Endothelial cell of umbilical vein (primary cell): Measurements from ENCODE around the gene ZNF396. TPM values are rescaled to one million over a fixed set of nuclear protein-coding genes. Genes with fewer than 3 reads are reported as not detected.

Experiments used
- BruUV-seq: library from RNA; stranded (reverse); fragments of 400-500 nt; replicated peaks from 2 replicates; lab custom pipeline; 2021; lab: Mats Ljungman, UMichigan
- CTCF ChIA-PET: fragments of 300-600, 350-600 bp; sonication (Branson Sonifier 250); formaldehyde crosslinking; loops from one replicate; lab custom pipeline; 2021; ENCODE audit warnings: antibody characterized with exemption, inconsistent platforms; lab: Charles Lee
- POLR2A ChIA-PET: fragments of 300-600, 350-600 bp; sonication (Branson Sonifier 250); formaldehyde crosslinking; loops from one replicate; lab custom pipeline; 2021; ENCODE audit warnings: antibody characterized with exemption, inconsistent platforms; lab: Charles Lee
- DNase-seq: peaks from one replicate; pipeline ENCODE4 v3.0.0-alpha.2; 2011; ENCODE audit warnings: low read depth, low spot score
- FAIRE-seq: peaks from 2 replicates; lab custom pipeline; 2011; peaks lifted over from hg19 to GRCh38; lab: Jason Lieb, UNC
- H2AFZ ChIP-seq: 2 replicates; pipeline ENCODE4 v1.6.0; 2012; ENCODE audit warnings: low read depth, low read length, control low read depth, inconsistent platforms
- H3K27ac ChIP-seq: 2 replicates; pipeline ENCODE4 v1.5.1; 2011; ENCODE audit warnings: low read depth, mild to moderate bottlenecking, control low read depth, low read length, moderate library complexity; ENCODE audit not compliant: insufficient read depth
- H3K27me3 ChIP-seq, 2 experiments: 2 replicates each; pipeline versions ENCODE4 v1.6.0 to v1.6.1; 2011; ENCODE audit warnings: low read length in 2 of 2, mixed read lengths in 1 of 2; ENCODE audit not compliant: control insufficient read depth in 2 of 2, insufficient read depth in 2 of 2
- H3K36me3 ChIP-seq, 2 experiments: 2 replicates in 1 of 2; 3 replicates in 1 of 2; pipeline ENCODE4 v1.5.1; 2011; ENCODE audit warnings: low read length in 2 of 2, mild to moderate bottlenecking in 1 of 2, moderate library complexity in 1 of 2; ENCODE audit not compliant: control insufficient read depth in 2 of 2, insufficient read depth in 2 of 2; ENCODE audit errors: extremely low read depth in 1 of 2
- H3K4me1 ChIP-seq: 3 replicates; pipeline ENCODE4 v1.5.1; 2011; ENCODE audit warnings: mild to moderate bottlenecking, low read length; ENCODE audit not compliant: control insufficient read depth, insufficient read depth; ENCODE audit errors: extremely low read depth
- H3K4me2 ChIP-seq: 2 replicates; pipeline ENCODE4 v1.6.1; 2011; ENCODE audit warnings: low read length, control low read depth, mixed read lengths; ENCODE audit not compliant: insufficient read depth
- H3K4me3 ChIP-seq, 3 experiments: fragments of 200-600 bp in 1 of 3; sonication (generic), shearing (Covaris generic) in 1 of 3; replicated peaks in 1 of 3; 2 replicates each; pipeline ENCODE4 v1.5.1; 2011 to 2016; ENCODE audit warnings: control low read depth in 3 of 3, low read length in 3 of 3, mild to moderate bottlenecking in 2 of 3, inconsistent platforms in 1 of 3, low read depth in 1 of 3, moderate library complexity in 1 of 3; ENCODE audit not compliant: insufficient read depth in 1 of 3
- H3K79me2 ChIP-seq: 2 replicates; pipeline ENCODE4 v1.6.0; 2012; ENCODE audit warnings: low read length, inconsistent platforms; ENCODE audit not compliant: control insufficient read depth, insufficient read depth
- H3K9ac ChIP-seq: replicated peaks from 2 replicates; pipeline ENCODE3; 2011; ENCODE audit warnings: low read length, control low read depth; ENCODE audit not compliant: insufficient read depth; ENCODE audit errors: extremely low read depth
- H3K9me1 ChIP-seq: replicated peaks from 3 replicates; pipeline ENCODE4 v1.6.0; 2011; ENCODE audit warnings: mild to moderate bottlenecking, low read length; ENCODE audit not compliant: control insufficient read depth, insufficient read depth; ENCODE audit errors: extremely low read depth
- H3K9me3 ChIP-seq: replicated peaks from 2 replicates; pipeline ENCODE4 v1.5.1; 2012; ENCODE audit warnings: low read length, inconsistent platforms; ENCODE audit not compliant: control insufficient read depth, insufficient read depth
- H4K20me1 ChIP-seq: replicated peaks from 2 replicates; pipeline ENCODE3; 2011; ENCODE audit warnings: mild to moderate bottlenecking, low read length; ENCODE audit not compliant: control insufficient read depth, insufficient read depth; ENCODE audit errors: extremely low read depth
- EZH2 ChIP-seq: IDR thresholded peaks from 2 replicates; pipeline ENCODE4 v1.6.1; 2012; ENCODE audit warnings: borderline replicate concordance, low read depth, mild to moderate bottlenecking, moderate library complexity, low read length, inconsistent platforms; ENCODE audit not compliant: severe bottlenecking
- FOS ChIP-seq: IDR thresholded peaks from 2 replicates; pipeline ENCODE4 v1.6.1; 2011; ENCODE audit warnings: mild to moderate bottlenecking, low read length, moderate library complexity, borderline replicate concordance; ENCODE audit not compliant: insufficient read depth
- GATA2 ChIP-seq: IDR thresholded peaks from 2 replicates; pipeline ENCODE4 v1.7.0; 2011; ENCODE audit warnings: low read depth, mild to moderate bottlenecking, moderate library complexity, mixed read lengths, low read length; ENCODE audit not compliant: insufficient read length, insufficient read depth
- JUN ChIP-seq: IDR thresholded peaks from 2 replicates; pipeline ENCODE4 v1.6.1; 2011; ENCODE audit warnings: borderline replicate concordance, low read depth; ENCODE audit not compliant: insufficient read length, insufficient read depth
- MYC ChIP-seq: IDR thresholded peaks from one replicate; pipeline ENCODE4 v1.6.1; 2011; ENCODE audit warnings: mild to moderate bottlenecking, low read depth, low read length
- POLR2A ChIP-seq: IDR thresholded peaks from 2 replicates; pipeline ENCODE4 v1.6.1; 2012; ENCODE audit warnings: low read depth, mild to moderate bottlenecking, control low read depth, low read length
- POLR2AphosphoS5 ChIP-seq: IDR thresholded peaks from 2 replicates; pipeline ENCODE4 v1.6.1; 2012; ENCODE audit warnings: low read depth, mild to moderate bottlenecking, control low read depth, low read length, moderate library complexity; ENCODE audit not compliant: insufficient read depth
- dilution Hi-C: fragments of 300-500 bp; cut with MboI; formaldehyde crosslinking; loops from one replicate; pipeline ENCODE4 v1.15.0; 2019; ENCODE audit warnings: low sequenced_read_pairs; ENCODE audit not compliant: extremely low pct_ligation_motif_present
- intact Hi-C: fragments of 100-400 bp; cut with micrococcal nuclease; formaldehyde crosslinking; loops from one replicate; pipeline ENCODE4 v1.10.0; 2022
- polyA plus RNA-seq, 4 experiments: library from polyadenylated mRNA; depleted of rRNA in 3 of 4; stranded (reverse) in 3 of 4; unstranded in 1 of 4; fragments of >200 nt; gene quantifications; 2 replicates each; pipeline versions ENCODE4 v1.2.1 to v1.2.3, GENCODE V29; 2011 to 2012; ENCODE audit warnings: missing spikeins in 1 of 4
- total RNA-seq: library from RNA; stranded (reverse); gene quantifications from 2 replicates; pipeline ENCODE4 v1.2.3, GENCODE V29; 2021
- TF ChIP-seq, protein P1 (sequence below): IDR thresholded peaks from 2 replicates; pipeline ENCODE4 v1.6.1; 2011; ENCODE audit not compliant: insufficient read depth, insufficient read length
- TF ChIP-seq, protein P2 (sequence below), 2 donors: IDR thresholded peaks; 1 replicate in 1 of 2; 2 replicates in 1 of 2; pipeline ENCODE4 v1.5.1; 2011; ENCODE audit warnings: low read length in 2 of 2, mild to moderate bottlenecking in 2 of 2, moderate library complexity in 2 of 2, control low read depth in 1 of 2, inconsistent platforms in 1 of 2, low read depth in 1 of 2; ENCODE audit not compliant: insufficient read depth in 1 of 2; ENCODE audit errors: extremely low read depth in 1 of 2

The ZNF396 gene
- total and polyA plus RNA-seq, 2 donors (not counting 3 experiments of a cell fraction or from before 2014, with no cell fraction given) = 0.28 to 0.44 TPM

DNA sequence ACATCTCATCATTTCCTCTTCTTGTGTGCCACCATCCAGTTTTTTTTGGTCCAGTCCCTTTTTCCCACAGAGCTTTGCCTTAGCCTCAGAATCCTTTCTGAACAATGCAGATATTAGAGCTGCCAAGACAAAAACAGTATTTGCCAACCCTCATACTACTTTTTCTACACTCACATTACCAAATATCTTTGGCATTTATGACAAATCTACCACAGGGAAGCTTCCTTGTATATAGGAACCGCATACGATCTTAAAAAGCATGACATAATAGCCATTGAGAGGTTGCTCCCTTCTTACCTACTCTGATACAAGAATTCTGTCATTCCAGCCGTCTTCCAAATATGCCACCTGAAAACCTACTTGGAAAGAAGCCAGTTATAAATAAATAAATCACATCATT is 42.3 kb downstream of the ZNF396 start:
- Histone ChIP-seq H3K4me3 (no peak overlapping the region), H2AFZ (no peak overlapping the region), H3K9me1 (no peaks in the 10 kb centered on the region), H3K79me2 (peaks cover 19% of the 10 kb centered on the region), H3K36me3 (peaks cover 33 to 54% of the 10 kb centered on the region in 2 experiments), H3K27me3 (no peaks in the 10 kb centered on the region), H3K27ac (no peak overlapping the region), H3K9me3 (no peaks in the 10 kb centered on the region), H3K9ac (no peak overlapping the region), H3K4me2 (no peak overlapping the region), H3K4me1 (no peaks in the 10 kb centered on the region), H4K20me1 (peaks cover 4% of the 10 kb centered on the region)
- dilution Hi-C loops = no loop called here
- no peak for TF ChIP-seq JUN
- DNase-seq (no peak), FAIRE-seq (no peak)
- POLR2A ChIA-PET = no interaction called here
- BruUV-seq = no TSS peak
- CTCF ChIA-PET = interaction anchor here (1.0 to 1.2 kb wide), 2 partner anchors 9 to 14 kb away, joined by 3 read pairs; partner anchors contain the start of gene ZNF24
- intact Hi-C loops = no loop called here

DNA sequence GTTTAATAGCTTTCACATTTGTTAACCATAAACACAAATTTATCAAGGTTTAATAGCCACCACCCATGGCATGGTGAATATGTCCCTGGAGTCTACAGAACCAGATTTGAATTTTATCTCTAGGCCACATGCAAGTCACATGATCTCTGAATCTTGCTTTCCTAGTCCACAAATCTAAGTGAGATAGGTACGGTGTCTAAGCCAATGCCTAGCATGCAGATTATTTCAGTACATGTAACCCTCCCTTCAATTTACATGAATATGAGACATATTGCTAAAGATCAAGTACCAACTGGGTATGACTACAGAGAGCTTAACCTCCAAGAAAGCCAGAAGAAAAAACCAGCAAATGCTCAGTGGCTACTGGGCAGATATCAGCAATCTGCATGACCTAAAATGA is 42.9 kb downstream of the ZNF396 start:
- dilution Hi-C loops = no loop called here

More for the DNA sequence above, 42.9 kb downstream of the ZNF396 start:
- H3K4me3 ChIP-seq = no peak overlapping the region
- H3K9me1 ChIP-seq = no peaks in the 10 kb centered on the region
- peaks cover 28 to 47% of the 10 kb centered on the region in 2 experiments for H3K36me3 ChIP-seq
- TF ChIP-seq POLR2A (no peak), EZH2 (no peak), GATA2 (no peak), MYC (no peak), POLR2AphosphoS5 (no peak), JUN (no peak), FOS (no peak)
- TF ChIP-seq, protein P1, sequence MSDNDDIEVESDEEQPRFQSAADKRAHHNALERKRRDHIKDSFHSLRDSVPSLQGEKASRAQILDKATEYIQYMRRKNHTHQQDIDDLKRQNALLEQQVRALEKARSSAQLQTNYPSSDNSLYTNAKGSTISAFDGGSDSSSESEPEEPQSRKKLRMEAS = no peak
- TF ChIP-seq, protein P2, sequence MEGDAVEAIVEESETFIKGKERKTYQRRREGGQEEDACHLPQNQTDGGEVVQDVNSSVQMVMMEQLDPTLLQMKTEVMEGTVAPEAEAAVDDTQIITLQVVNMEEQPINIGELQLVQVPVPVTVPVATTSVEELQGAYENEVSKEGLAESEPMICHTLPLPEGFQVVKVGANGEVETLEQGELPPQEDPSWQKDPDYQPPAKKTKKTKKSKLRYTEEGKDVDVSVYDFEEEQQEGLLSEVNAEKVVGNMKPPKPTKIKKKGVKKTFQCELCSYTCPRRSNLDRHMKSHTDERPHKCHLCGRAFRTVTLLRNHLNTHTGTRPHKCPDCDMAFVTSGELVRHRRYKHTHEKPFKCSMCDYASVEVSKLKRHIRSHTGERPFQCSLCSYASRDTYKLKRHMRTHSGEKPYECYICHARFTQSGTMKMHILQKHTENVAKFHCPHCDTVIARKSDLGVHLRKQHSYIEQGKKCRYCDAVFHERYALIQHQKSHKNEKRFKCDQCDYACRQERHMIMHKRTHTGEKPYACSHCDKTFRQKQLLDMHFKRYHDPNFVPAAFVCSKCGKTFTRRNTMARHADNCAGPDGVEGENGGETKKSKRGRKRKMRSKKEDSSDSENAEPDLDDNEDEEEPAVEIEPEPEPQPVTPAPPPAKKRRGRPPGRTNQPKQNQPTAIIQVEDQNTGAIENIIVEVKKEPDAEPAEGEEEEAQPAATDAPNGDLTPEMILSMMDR (IDR thresholded peaks at IDR 0.05; ENCODE audit: extremely low read depth in 1 of 2, insufficient read depth in 1 of 2, low read depth in 1 of 2, low read length in 2 of 2) = no peak
- peaks cover 4% of the 10 kb centered on the region for H4K20me1 ChIP-seq
- BruUV-seq = no TSS peak
- H3K27me3 ChIP-seq = no peaks in the 10 kb centered on the region
- no peaks in the 10 kb centered on the region for H3K9me3 ChIP-seq
- no peak overlapping the region for H2AFZ ChIP-seq
- H3K9ac ChIP-seq = no peak overlapping the region
- H3K27ac ChIP-seq = no peak overlapping the region
- no peaks in the 10 kb centered on the region for H3K4me1 ChIP-seq
- FAIRE-seq (no peak), DNase-seq (no peak)
- H3K4me2 ChIP-seq = no peak overlapping the region
- intact Hi-C loops = no loop called here
- POLR2A ChIA-PET = no interaction called here
- CTCF ChIA-PET = interaction anchor here (0.8 to 1.0 kb wide), 2 partner anchors 9 to 13 kb away, joined by 3 read pairs; no protein-coding TSS in a partner anchor
- H3K79me2 ChIP-seq = peaks cover 14% of the 10 kb centered on the region
